HG02852 (cell line): ENCODE data around the gene GLOD5.

Source experiments
- ATAC-seq: cut with Tn5 transposase; IDR thresholded peaks from one replicate; pipeline ENCODE4 v1.9.1; 2021; ENCODE audit warnings: mild to moderate bottlenecking, moderate library complexity; ENCODE audit not compliant: unreplicated experiment

Gene GLOD5

GRCh38 chrX:48753708-48754228 lies 7.8 kb upstream of the GLOD5 start:
- ATAC-seq: no peak

- no peak for ATAC-seq
These were observed 7.3 kb upstream of the GLOD5 start for GRCh38 chrX:48754238-48754637.

GRCh38 chrX:48769230-48769629 lies 7.7 kb downstream of the GLOD5 start:
- no peak for ATAC-seq

GRCh38 chrX:48770296-48770695 lies 8.7 kb downstream of the GLOD5 start:
- ATAC-seq: no peak

GRCh38 chrX:48772602-48773001 lies 11.1 kb downstream of the GLOD5 start:
- ATAC-seq: no peak

GRCh38 chrX:48776818-48777439 lies 15.4 kb downstream of the GLOD5 start:
- no peak for ATAC-seq

GRCh38 chrX:48779399-48779798 lies 17.9 kb downstream of the GLOD5 start:
- ATAC-seq: no peak

GRCh38 chrX:48781705-48782104 lies 20.2 kb downstream of the GLOD5 start:
- ATAC-seq: no peak

GRCh38 chrX:48782216-48782615 lies 20.7 kb downstream of the GLOD5 start:
- ATAC-seq: no peak

GRCh38 chrX:48782795-48783194 lies 21.2 kb downstream of the GLOD5 start:
- no peak for ATAC-seq

- no peak for ATAC-seq
These were observed 23.2 kb downstream of the GLOD5 start for GRCh38 chrX:48784726-48785125.

GRCh38 chrX:48785186-48785539 lies 23.6 kb downstream of the GLOD5 start:
- ATAC-seq: no peak

GRCh38 chrX:48785540-48786214 lies 24.1 kb downstream of the GLOD5 start:
- no peak for ATAC-seq

GRCh38 chrX:48786341-48786800 lies 24.8 kb downstream of the GLOD5 start, which contains the start of gene GATA1:
GATA1 (plus strand) TSS chrX:48786590; CDS start chrX:48791110, 4,520 bp downstream.
- no peak for ATAC-seq

GRCh38 chrX:48786825-48787504 lies 25.4 kb downstream of the GLOD5 start:
- no peak for ATAC-seq

- ATAC-seq: no peak
These were observed 26.2 kb downstream of the GLOD5 start for GRCh38 chrX:48787505-48788443.

GRCh38 chrX:48789366-48790220 lies 28.0 kb downstream of the GLOD5 start:
- no peak for ATAC-seq

- ATAC-seq: no peak
These were observed 28.9 kb downstream of the GLOD5 start for GRCh38 chrX:48790477-48790876.

- no peak for ATAC-seq
These were observed 29.7 kb downstream of the GLOD5 start for GRCh38 chrX:48791063-48791820.
